GM10847 (cell line): Measurements from ENCODE around the gene VIPR2.

ENCODE experiments used
- POLR2A ChIP-seq: IDR thresholded peaks from 2 replicates; pipeline ENCODE4 v1.6.1; 2011; ENCODE audit not compliant: insufficient read length; ENCODE audit errors: extremely low read depth

VIPR2 gene

DNA sequence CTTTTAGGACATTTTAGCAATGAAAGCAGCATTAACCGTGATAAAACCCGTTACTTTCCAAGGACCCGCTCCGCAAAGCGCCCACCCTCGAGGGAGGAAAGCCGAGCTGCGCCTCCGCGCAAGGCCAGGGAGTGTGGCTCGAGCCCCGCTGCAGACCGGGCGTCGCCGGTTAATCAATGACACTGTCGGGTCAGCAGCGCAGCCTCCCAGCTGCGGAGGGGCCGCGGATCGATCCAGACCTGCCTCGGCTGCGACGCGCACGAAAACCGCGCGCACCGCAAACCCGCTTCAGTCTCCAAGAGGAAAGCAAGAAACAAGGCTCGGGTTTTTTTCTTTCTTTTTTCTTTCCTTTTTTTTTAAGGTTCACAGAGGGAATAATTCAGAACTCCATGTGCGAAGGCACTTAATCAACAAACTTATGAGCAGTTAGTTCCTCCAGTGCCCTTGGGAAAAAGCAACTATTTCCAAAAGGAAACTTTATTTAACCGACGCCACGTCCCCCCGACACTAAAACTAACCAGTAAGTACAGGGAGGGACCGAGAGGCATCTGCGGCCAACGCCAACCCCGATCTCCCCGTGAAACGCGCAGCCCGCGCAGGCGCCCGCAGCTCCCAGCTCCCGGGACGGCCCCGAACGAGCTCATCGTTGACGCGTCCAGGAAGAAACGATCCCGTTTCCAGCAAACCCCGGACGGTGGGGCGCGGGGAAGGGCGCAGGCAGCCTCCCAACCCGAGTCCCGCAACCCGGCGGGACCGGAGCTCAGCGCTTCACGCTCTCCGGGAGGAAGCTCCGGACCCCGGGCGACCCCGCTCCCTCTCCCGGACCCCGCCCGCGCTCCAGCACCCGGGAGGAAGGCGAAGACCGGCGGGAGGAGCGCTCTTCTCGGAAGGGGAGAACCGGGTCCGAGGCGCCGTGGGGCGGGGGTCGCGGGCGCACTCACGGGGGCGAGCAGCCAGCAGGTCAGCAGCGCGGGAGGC, 598 bp downstream of the VIPR2 start:
- no peak for TF ChIP-seq POLR2A

DNA sequence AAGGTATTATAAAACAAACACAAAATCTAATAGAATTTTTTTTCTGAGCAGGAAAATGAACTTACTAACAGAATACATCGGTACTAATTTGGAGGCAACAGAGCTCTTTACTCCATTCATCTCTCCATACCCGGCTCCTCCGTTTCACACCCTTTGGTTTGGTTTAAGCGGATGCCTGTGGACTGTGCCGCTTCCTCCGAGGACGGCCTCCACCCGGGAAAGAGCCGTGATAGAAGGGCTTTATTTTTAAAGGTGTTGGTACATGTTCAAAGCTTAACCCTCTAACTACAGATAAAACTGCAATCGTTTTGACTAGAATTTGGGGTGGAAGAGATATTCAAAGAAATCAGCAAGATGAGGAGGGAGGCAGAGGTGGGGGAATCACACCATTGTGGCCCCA, 1.9 kb downstream of the VIPR2 start:
- no peak for TF ChIP-seq POLR2A

DNA sequence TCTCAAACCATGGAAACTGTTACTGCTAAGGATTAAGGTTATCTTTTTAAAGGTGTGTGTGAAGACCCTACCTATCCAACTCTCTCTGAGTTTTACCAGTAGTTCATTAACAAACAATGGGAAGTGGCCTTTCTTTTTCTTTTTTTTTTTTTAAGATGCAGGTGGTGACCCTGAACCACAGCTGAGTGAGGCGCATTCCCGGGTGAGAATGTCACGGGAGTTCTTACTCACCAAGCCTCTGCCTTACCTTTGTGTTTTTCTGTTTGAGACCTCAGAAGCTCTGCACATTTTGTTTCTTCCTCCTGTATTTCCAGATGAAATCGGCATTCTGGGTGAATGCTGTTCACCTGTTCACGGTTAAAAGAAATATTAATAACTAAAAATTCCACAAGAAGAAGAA, 2.5 kb downstream of the VIPR2 start:
- TF ChIP-seq POLR2A, result no peak

DNA sequence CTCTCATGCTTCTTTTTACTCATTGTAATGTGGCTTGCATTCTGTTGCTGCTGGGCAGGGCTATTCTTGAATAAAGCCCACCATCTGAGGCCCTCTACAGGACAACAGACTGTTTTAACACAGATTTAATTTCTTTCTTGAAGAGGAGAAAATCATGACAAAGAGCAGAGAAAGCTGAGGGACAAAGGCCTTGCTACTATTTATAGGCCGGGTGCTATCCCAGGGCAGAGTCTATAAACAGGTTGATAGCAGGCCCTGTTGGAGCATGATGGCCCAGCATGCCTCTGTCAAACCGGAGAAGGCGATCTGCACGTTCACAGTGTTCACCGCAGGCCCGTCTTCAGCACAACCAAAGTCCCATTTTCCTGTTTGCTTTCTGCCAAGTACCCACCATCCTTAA, 3.0 kb downstream of the VIPR2 start:
- TF ChIP-seq POLR2A, result no peak

DNA sequence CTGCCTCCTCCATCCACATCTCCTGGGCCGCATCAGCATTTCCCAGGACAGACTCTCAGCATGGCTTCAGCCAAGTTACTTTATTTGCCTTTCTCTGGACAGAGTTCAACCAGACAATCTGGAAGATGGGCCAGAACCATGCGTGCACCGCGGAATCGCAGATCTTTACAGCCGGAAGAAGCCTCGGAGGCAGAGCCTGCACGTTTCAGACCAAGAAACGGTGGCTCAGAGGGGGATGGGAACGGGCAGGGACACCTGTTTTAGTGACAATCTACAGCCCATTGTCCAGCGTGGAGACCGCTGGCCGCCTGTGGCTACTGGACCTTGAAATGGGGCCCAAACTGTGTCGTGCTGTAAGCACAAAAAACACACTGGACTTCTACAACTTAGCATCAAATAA, 3.5 kb downstream of the VIPR2 start:
- TF ChIP-seq POLR2A, result no peak

DNA sequence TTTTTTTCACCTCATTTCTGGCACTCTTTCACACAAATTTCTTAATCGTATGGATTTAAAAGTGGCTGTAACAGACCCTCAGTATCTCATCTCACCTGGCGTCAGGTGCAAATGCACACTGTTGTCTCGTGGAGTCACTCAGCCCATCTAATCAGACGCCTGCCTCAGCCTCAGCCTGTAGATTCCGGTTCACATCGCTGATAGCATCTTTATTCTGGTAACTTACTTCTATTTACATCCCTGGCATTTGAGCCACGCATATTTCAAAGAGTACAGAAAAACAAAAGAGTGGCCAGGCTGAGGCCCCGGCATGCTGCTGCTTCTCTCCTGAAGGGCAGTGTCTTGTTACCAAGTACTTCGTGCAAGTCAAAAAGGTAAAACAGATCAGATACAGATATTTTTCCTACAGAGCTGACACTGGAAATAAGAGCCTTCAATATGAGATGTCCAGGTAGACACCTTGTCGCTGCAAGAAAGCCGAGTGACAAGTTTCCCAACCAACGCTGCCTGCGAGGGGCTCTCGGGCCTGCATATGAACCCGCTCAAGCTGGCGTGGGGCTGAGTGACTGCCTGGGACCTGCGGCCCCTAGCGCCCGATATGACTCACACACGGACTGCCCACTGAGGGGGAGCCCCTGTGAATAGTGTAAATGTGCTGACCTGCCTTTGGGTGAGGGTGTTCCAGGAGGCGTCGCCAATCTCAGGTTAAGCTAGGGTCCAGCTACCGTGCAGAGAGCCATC, 4.3 kb downstream of the VIPR2 start:
- TF ChIP-seq POLR2A, result no peak

DNA sequence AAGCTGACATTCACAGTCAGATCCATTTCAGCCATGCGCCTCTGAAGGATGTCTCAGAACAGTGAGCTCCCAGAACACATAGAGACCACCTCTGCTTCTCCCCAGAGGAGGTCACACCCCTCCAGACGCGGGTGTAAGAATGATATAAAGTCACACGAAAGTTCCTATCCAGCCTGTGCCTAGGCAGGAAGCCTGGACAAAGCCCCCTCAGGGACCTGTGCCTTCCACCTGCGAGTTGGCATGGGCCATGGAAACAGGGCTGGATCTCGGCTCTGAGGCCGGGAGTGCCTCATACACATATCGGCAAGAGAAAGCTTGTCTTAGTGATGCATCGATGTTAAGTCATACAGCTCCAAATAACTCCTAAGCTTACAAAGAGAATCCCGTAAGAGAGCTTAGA, 5.0 kb downstream of the VIPR2 start:
- TF ChIP-seq POLR2A, result no peak

DNA sequence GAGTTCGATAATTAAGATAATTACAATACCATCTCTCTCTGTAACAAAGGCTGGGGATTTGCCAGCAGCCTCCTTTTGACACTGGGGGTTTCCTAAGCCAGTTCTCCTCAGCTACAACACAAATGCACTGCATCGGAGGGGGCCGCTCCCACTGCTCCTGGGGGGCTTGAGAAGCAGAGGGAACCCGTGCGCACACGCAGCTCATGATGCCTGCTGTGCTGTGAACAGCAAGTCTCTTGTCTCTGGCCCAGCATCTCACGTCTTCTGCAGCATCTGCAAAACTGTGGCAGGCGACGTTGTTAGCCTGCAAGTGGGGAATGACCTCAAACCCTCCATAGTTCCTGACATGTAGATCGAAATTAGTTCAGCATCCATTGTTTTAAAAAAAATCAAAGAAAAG, 5.5 kb downstream of the VIPR2 start:
- TF ChIP-seq POLR2A, result no peak

DNA sequence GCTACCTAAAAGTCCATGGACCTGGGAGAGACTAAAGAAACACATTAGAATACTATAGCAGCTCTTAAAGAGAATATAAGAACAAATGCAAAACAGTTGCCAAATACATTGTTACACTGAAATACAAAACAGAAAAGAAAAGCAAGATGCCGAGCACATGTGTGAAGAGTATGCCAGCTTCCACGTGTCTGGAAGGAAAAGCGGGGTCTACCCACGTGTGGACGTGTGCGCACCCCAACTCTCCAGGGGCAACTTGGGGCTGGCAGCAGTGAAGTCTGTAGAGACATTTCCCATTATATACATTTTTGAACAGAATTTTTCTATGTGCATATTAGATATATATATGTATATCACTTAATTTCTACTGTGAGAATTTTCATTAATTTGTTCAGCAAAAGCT, 6.2 kb downstream of the VIPR2 start:
- no peak for TF ChIP-seq POLR2A

DNA sequence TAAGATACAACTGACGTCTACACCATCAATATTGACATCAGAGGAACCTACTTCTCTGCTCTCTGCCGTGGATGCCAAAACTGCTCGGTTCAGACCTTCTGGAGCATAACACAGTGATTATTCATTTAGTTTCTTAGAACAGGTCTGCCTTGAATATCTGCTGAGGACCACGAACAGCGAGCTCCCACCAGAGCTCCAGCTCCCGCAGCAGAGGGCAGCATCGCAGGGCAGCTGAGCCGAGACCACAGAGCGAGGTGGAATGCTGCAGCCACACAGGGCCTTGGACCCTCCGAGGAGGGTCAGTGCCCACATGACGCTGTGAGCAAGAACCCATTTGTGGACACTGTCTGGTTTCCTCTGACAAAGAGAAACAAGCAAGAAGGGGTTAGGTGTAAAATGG, 6.8 kb downstream of the VIPR2 start:
- no peak for TF ChIP-seq POLR2A

DNA sequence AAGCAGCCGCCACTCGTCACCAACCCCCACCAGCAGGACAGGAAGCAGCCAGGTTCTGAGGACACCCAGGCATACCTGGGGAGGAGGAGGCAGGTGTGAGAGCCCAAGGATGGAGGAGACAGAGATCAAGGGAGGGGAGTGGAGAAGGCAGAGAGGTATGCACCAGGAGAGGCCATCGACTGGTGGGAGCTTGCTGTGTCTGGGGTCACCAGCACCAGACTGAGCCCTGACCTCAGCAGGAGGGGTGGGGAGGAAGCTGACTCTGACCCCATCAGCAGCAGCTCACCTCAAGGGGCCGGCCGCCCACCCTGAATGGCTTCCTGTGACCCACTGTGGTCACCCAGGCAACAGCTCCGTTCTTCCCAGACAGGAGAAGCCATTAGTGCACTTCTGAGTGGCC, 7.8 kb downstream of the VIPR2 start:
- TF ChIP-seq POLR2A, result no peak

DNA sequence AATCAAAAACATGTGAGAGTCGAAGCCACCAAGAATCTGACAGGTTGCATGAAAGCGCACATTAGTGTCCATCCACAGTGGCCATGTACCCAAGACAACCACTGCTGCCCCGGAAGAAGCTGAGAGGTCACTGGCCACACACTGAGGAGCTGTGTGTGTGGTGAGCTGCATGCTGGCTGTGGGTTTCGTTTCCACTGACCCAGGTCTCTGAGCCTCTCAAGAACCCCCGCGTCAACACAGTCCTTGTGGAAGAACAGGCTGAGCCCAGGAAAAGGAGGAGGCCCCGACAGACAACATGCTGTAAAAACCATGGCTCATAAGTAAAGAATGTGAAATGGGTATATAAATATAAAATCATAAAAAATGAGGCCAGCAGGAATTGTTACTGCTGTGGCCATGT, 8.2 kb downstream of the VIPR2 start:
- no peak for TF ChIP-seq POLR2A

DNA sequence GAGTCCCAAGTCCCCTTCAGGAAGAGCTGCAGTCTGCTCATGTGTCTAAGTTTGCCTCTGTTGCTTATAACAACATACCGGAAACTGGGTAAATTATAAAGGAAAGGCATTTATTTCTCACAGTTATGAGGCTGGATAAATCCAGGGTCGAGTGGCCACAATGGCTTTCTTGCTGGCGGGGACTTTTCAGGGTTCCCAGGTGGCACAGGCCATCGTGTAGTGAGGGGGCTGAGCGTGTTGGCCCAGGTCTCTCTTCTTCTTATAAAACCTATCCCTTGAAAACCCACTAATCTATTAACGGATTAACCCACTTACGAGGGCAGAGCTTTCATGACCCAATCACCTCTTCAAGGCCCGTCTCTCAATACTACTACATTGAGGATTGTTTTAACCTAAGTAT, 8.7 kb downstream of the VIPR2 start:
- no peak for TF ChIP-seq POLR2A

DNA sequence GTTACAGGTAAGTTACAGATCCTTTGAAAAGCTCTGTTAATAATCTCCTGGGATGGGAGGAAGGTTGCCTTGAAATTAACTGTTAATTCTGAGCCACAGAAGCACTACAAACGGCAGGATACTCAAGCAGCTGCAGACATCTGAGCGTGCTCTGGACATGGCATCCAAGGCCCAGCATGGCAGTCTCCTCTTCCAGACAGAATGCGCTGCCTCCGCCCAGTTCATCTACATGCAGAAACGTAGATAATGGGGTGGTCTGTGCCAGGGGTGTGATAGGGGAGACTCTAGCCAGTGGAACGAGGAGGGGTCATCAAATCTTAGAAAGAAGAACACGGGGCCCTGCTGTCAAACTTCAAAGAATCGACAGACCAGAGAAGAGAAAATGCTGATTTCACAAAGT, 13.8 kb downstream of the VIPR2 start:
- no peak for TF ChIP-seq POLR2A

DNA sequence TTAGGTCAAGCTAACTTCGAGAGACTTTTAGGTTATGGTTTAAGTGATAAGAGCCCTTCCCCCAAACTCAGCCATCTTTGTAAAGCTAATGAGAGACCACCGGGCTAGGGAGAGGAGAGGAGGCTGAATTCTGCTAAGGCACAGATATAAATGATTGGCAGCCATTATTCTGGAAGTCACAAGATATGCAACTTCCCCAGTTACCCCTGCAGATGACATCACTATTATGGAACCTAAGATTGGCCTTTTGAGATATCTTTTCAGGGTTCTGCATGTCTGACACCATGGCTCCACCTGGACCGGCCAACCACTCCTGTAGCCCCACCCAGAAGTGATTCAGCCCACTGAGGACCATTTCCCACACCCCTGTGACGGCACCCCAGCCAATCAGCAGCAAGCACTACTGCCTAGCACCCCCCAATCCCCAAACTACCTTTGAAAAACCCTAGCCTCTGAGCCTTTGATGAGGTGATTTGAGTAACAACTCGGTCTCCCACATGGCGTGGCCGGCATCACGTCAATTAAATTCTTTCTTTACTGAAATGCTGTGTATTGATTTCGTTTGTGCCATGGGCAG, 14.4 kb downstream of the VIPR2 start:
- no peak for TF ChIP-seq POLR2A

DNA sequence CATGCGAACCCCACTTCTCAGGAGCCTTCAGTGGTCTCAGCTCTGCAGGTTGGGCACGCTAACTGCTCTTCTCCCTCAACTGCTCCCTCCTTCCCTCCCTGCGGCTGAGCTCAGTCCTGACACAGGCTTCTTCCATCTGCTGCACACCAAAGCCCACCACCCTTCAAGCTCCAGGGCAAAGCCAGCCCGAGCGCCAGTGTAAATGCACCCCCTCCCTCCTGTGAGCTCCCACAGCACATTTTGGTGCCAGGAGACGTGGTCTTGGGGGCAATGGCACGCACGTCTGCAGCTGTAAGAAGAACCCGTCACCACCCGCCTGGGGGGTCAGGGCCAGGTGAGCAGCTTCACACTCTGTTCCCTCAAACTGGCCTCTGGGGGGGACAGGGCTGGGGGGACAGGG, 15.9 kb downstream of the VIPR2 start:
- no peak for TF ChIP-seq POLR2A
